GM20431 (cell line): ENCODE results near the gene MAK.
"Not testable (repeated sequence)": the region's sequence is repeated elsewhere in the genome, so short reads cannot be mapped to it uniquely, and the experiment has no call there.

Source experiments
- in situ Hi-C: fragments of 300-500 bp; cut with MseI, MboI; formaldehyde crosslinking; loops from one replicate; pipeline ENCODE4 v1.15.0; 2020; ENCODE audit warnings: low sequenced_read_pairs; ENCODE audit not compliant: unreplicated experiment

The MAK gene

GRCh38 chr6:10837995-10838793 is at the start of gene MAK:
Gene MAK (minus strand): TSS chr6:10838539. CDS start chr6:10830648, 7,891 bp downstream.
- in situ Hi-C loops: loop anchor here (25.0 kb wide), 1 partner anchor 224 kb away; no protein-coding TSS in a partner anchor

- in situ Hi-C loops: no loop called here
Observed at GRCh38 chr6:10886691-10887502, 48.6 kb upstream of the MAK start, which contains the start of gene SYCP2L. Gene SYCP2L (plus strand): TSS chr6:10887052. CDS start chr6:10887127, 75 bp downstream.

GRCh38 chr6:10886365-10886690 is 48.0 kb upstream of the MAK start:
- in situ Hi-C loops: not testable (repeated sequence)

GRCh38 chr6:10884245-10884972 is 46.1 kb upstream of the MAK start:
- in situ Hi-C loops: no loop called here

- in situ Hi-C loops: no loop called here
Observed at GRCh38 chr6:10883312-10884244, 45.2 kb upstream of the MAK start.

GRCh38 chr6:10882657-10883171 is 44.4 kb upstream of the MAK start:
- in situ Hi-C loops: no loop called here

- in situ Hi-C loops: not testable (repeated sequence)
Observed at GRCh38 chr6:10882253-10882630, 43.9 kb upstream of the MAK start.

GRCh38 chr6:10880366-10880765 is 42.0 kb upstream of the MAK start:
- in situ Hi-C loops: no loop called here

GRCh38 chr6:10877871-10878270 is 39.5 kb upstream of the MAK start:
- in situ Hi-C loops: no loop called here

GRCh38 chr6:10877012-10877411 is 38.7 kb upstream of the MAK start:
- in situ Hi-C loops: no loop called here

- in situ Hi-C loops: no loop called here
Observed at GRCh38 chr6:10875026-10875425, 36.7 kb upstream of the MAK start.

GRCh38 chr6:10874207-10874606 is 35.9 kb upstream of the MAK start:
- in situ Hi-C loops: no loop called here

- in situ Hi-C loops: no loop called here
Observed at GRCh38 chr6:10873374-10873773, 35.0 kb upstream of the MAK start.

GRCh38 chr6:10867952-10868351 is 29.6 kb upstream of the MAK start:
- in situ Hi-C loops: no loop called here

GRCh38 chr6:10866709-10867108 is 28.4 kb upstream of the MAK start:
- in situ Hi-C loops: not testable (repeated sequence)

GRCh38 chr6:10863031-10863430 is 24.7 kb upstream of the MAK start:
- in situ Hi-C loops: not testable (repeated sequence)

GRCh38 chr6:10862361-10862760 is 24.0 kb upstream of the MAK start:
- in situ Hi-C loops: no loop called here

GRCh38 chr6:10861086-10861485 is 22.7 kb upstream of the MAK start:
- in situ Hi-C loops: no loop called here

GRCh38 chr6:10857259-10857658 is 18.9 kb upstream of the MAK start:
- in situ Hi-C loops: no loop called here
